ENCODE data around the gene MCOLN3.

The MCOLN3 gene

GRCh38 chr1:85048296-85049064 lies at the start of gene MCOLN3:
Gene MCOLN3, minus strand, starts transcription at chr1:85048500. Its CDS starts 3,140 bp downstream, at chr1:85045360.
- no peak for DNase-seq (ENCODE audit: low read depth, low spot score)

GRCh38 chr1:85093644-85094043 lies 45.3 kb upstream of the MCOLN3 start:
- DNase-seq (ENCODE audit: low read depth, low spot score), result no peak

GRCh38 chr1:85091671-85092280 lies 43.5 kb upstream of the MCOLN3 start:
- DNase-seq (ENCODE audit: low read depth, low spot score), result no peak

- DNase-seq (ENCODE audit: low read depth, low spot score), result no peak
Observed at GRCh38 chr1:85090225-85090624, 41.9 kb upstream of the MCOLN3 start.

- DNase-seq (ENCODE audit: low read depth, low spot score), result no peak
Observed at GRCh38 chr1:85089203-85089602, 40.9 kb upstream of the MCOLN3 start.

GRCh38 chr1:85088408-85088784 lies 40.1 kb upstream of the MCOLN3 start:
- DNase-seq (ENCODE audit: low read depth, low spot score), result no peak

GRCh38 chr1:85087659-85088407 lies 39.5 kb upstream of the MCOLN3 start:
- no peak for DNase-seq (ENCODE audit: low read depth, low spot score)

- DNase-seq (ENCODE audit: low read depth, low spot score), result no peak
Observed at GRCh38 chr1:85085417-85085816, 37.1 kb upstream of the MCOLN3 start.

- no peak for DNase-seq (ENCODE audit: low read depth, low spot score)
Observed at GRCh38 chr1:85078903-85079302, 30.6 kb upstream of the MCOLN3 start.

- no peak for DNase-seq (ENCODE audit: low read depth, low spot score)
Observed at GRCh38 chr1:85074365-85074964, 26.2 kb upstream of the MCOLN3 start.

GRCh38 chr1:85070972-85071492 lies 22.7 kb upstream of the MCOLN3 start:
- no peak for DNase-seq (ENCODE audit: low read depth, low spot score)

- DNase-seq (ENCODE audit: low read depth, low spot score), result no peak
Observed at GRCh38 chr1:85068846-85069245, 20.5 kb upstream of the MCOLN3 start.

GRCh38 chr1:85065550-85065949 lies 17.2 kb upstream of the MCOLN3 start:
- DNase-seq (ENCODE audit: low read depth, low spot score), result no peak

- no peak for DNase-seq (ENCODE audit: low read depth, low spot score)
Observed at GRCh38 chr1:85062425-85063026, 14.2 kb upstream of the MCOLN3 start.

- DNase-seq (ENCODE audit: low read depth, low spot score), result peak; percentile 55
Observed at GRCh38 chr1:85061711-85062424, 13.6 kb upstream of the MCOLN3 start.

GRCh38 chr1:85060038-85060437 lies 11.7 kb upstream of the MCOLN3 start:
- DNase-seq (ENCODE audit: low read depth, low spot score), result no peak

GRCh38 chr1:85059563-85059962 lies 11.3 kb upstream of the MCOLN3 start:
- no peak for DNase-seq (ENCODE audit: low read depth, low spot score)

- no peak for DNase-seq (ENCODE audit: low read depth, low spot score)
Observed at GRCh38 chr1:85058786-85059185, 10.5 kb upstream of the MCOLN3 start.

- no peak for DNase-seq (ENCODE audit: low read depth, low spot score)
Observed at GRCh38 chr1:85058311-85058710, 10.0 kb upstream of the MCOLN3 start.

GRCh38 chr1:85054664-85055063 lies 6.4 kb upstream of the MCOLN3 start:
- no peak for DNase-seq (ENCODE audit: low read depth, low spot score)

- no peak for DNase-seq (ENCODE audit: low read depth, low spot score)
Observed at GRCh38 chr1:85049735-85050166, 1.5 kb upstream of the MCOLN3 start.

All from activated CD4-positive, CD25-positive, alpha-beta regulatory T cell treated with anti-CD3 and anti-CD28 coated beads, Interleukin-2, amount 50 U/mL, for 16 hours (primary cell).